GM12878 (cell line): ENCODE data around the gene SPATS2L. TPM values are rescaled to one million over a fixed set of nuclear protein-coding genes. Genes with fewer than 3 reads are reported as not detected.

Experiments used
- ATAC-seq: fragments of 200-7000 bp; cut with Tn5 transposase; 3 replicates; pipeline ENCODE4 v1.9.1; 2020; ENCODE audit warnings: mild to moderate bottlenecking, moderate library complexity
- BruUV-seq: library from RNA; stranded (reverse); fragments of 400-500 nt; replicated peaks from 2 replicates; lab custom pipeline; 2021; lab: Mats Ljungman, UMichigan
- CTCF ChIA-PET: fragments of 300-600 bp; sonication (Branson Sonifier 250); formaldehyde crosslinking; extraction: SDS; loops from one replicate; lab custom pipeline; 2021; ENCODE audit warnings: inconsistent platforms; lab: Yijun Ruan, JAX
- POLR2A ChIA-PET: fragments of 350-600 bp; formaldehyde crosslinking; extraction: SDS; loops from one replicate; lab custom pipeline; 2021; ENCODE audit warnings: inconsistent platforms; lab: Charles Lee
- RAD21 ChIA-PET: fragments of 300-600 bp; sonication (Branson Sonifier 250); formaldehyde crosslinking; loops from one replicate; lab custom pipeline; 2023; ENCODE audit warnings: antibody characterized with exemption; ENCODE audit not compliant: unreplicated experiment; lab: Charles Lee
- SMC1A ChIA-PET: fragments of 300-600 bp; sonication (Branson Sonifier 250); formaldehyde crosslinking; loops from one replicate; lab custom pipeline; 2023; ENCODE audit not compliant: unreplicated experiment, uncharacterized antibody; lab: Charles Lee
- DNase-seq: peaks from one replicate; pipeline ENCODE4 v3.0.0-alpha.2; 2011; ENCODE audit warnings: low read depth, low spot score
- FAIRE-seq: peaks from 3 replicates; lab custom pipeline; 2011; peaks lifted over from hg19 to GRCh38; lab: Jason Lieb, UNC
- H2AFZ ChIP-seq: 2 replicates; pipeline ENCODE4 v1.6.0; 2011; ENCODE audit warnings: low read depth, low read length, control low read depth; ENCODE audit not compliant: control insufficient read depth
- H3K27ac ChIP-seq: 2 replicates; pipeline ENCODE4 v1.5.1; 2011; ENCODE audit warnings: control low read depth; ENCODE audit not compliant: control insufficient read depth, insufficient read depth
- H3K27me3 ChIP-seq, 2 experiments: replicated peaks in 1 of 2; 2 replicates each; pipeline versions ENCODE4 v1.6.0 to v1.6.1; 2011; ENCODE audit warnings: low read length in 1 of 2; ENCODE audit not compliant: control insufficient read depth in 2 of 2, insufficient read depth in 2 of 2
- H3K36me3 ChIP-seq, 2 experiments: 2 replicates each; pipeline ENCODE4 v1.5.1; 2011; ENCODE audit warnings: low read length in 1 of 2; ENCODE audit not compliant: control insufficient read depth in 2 of 2, insufficient read depth in 2 of 2
- H3K4me1 ChIP-seq: 2 replicates; pipeline ENCODE4 v1.6.1; 2011; ENCODE audit warnings: mild to moderate bottlenecking, low read length, moderate library complexity, mixed read lengths; ENCODE audit not compliant: control insufficient read depth, insufficient read depth
- H3K4me2 ChIP-seq: 2 replicates; pipeline ENCODE4 v1.6.0; 2011; ENCODE audit warnings: control low read depth; ENCODE audit not compliant: control insufficient read depth, insufficient read depth
- H3K4me3 ChIP-seq: fragments of 200-600 bp; sonication (generic); 2 replicates; pipeline ENCODE4 v1.5.1; 2016
- H3K79me2 ChIP-seq: 2 replicates; pipeline ENCODE4 v1.6.0; 2011; ENCODE audit warnings: low read length; ENCODE audit not compliant: control insufficient read depth, insufficient read depth
- H3K9ac ChIP-seq: 2 replicates; pipeline ENCODE4 v1.8.0; 2011; ENCODE audit warnings: low read length, control low read depth, mixed read lengths; ENCODE audit not compliant: control insufficient read depth, insufficient read depth
- H3K9me3 ChIP-seq: replicated peaks from 3 replicates; pipeline ENCODE4 v1.5.1; 2011; ENCODE audit warnings: mild to moderate bottlenecking, low read length; ENCODE audit not compliant: control insufficient read depth, insufficient read depth
- H4K20me1 ChIP-seq: 2 replicates; pipeline ENCODE4 v1.6.0; 2011; ENCODE audit not compliant: control insufficient read depth, insufficient read depth
- EZH2 ChIP-seq: IDR thresholded peaks from 2 replicates; pipeline ENCODE4 v1.6.1; 2012; ENCODE audit warnings: low read depth, mild to moderate bottlenecking, control low read depth, inconsistent platforms, low read length, borderline replicate concordance; ENCODE audit not compliant: control insufficient read depth
- WGBS: methylation state at CpG from one replicate; pipeline ENCODE4 v1.1.6; 2016; ENCODE audit warnings: low lambda C conversion rate; ENCODE audit not compliant: insufficient replicate concordance, insufficient coverage; ENCODE audit errors: missing lambda C conversion rate; 5-methylcytosine and 5-hydroxymethylcytosine counted together
- in situ Hi-C: fragments of 300-500 bp; cut with MboI; formaldehyde crosslinking; loops from 9 replicates; pipeline ENCODE4 v1.14.3; 2018; ENCODE audit warnings: mixed read lengths
- intact Hi-C: fragments of 100-400 bp; cut with micrococcal nuclease; formaldehyde crosslinking; loops from one replicate; pipeline ENCODE4 v1.14.2; 2022; ENCODE audit not compliant: unreplicated experiment
- polyA plus RNA-seq, 11 experiments: library from polyadenylated mRNA; depleted of rRNA in 4 of 11; unstranded in 6 of 11; stranded (reverse) in 5 of 11; fragments of >200 nt; fragmentation: Nextera tagmentation in 4 of 11; fragmentation: Illumina TruSeq in 1 of 11; extraction: Ambion mirVana in 4 of 11; extraction: Trizol in 1 of 11; gene quantifications; 1 replicate in 1 of 11; 2 replicates in 10 of 11; pipeline versions ENCODE4 v1.2.1 to v1.2.3, GENCODE V29; 2011 to 2016; ENCODE audit warnings: inconsistent platforms in 2 of 11, missing spikeins in 2 of 11, low read depth in 1 of 11
- total RNA-seq, 4 experiments: library from RNA; depleted of rRNA in 3 of 4; stranded (reverse); fragments of >200 nt in 3 of 4; fragmentation: Illumina TruSeq in 1 of 4; extraction: Trizol in 1 of 4; gene quantifications; 2 replicates each; pipeline versions ENCODE4 v1.2.1 to v1.2.3, GENCODE V29; 2013 to 2021
- TF ChIP-seq, protein P1 (sequence below): fragments of 450-650 bp; IDR thresholded peaks from 2 replicates; pipeline ENCODE4 v1.6.1; 2017; ENCODE audit warnings: low read depth, mild to moderate bottlenecking, moderate library complexity
- TF ChIP-seq, protein P2 (sequence below): fragments of 450-650 bp; IDR thresholded peaks from 2 replicates; pipeline ENCODE4 v1.6.1; 2018; ENCODE audit warnings: mild to moderate bottlenecking, low read depth, moderate library complexity; ENCODE audit not compliant: partially characterized antibody

The SPATS2L gene
- total and polyA plus RNA-seq, 10 of the 15 experiments (the other 5 are each of a cell fraction or from before 2014, with no cell fraction given), result 5.2 to 30.0 (median 20.1) TPM

DNA sequence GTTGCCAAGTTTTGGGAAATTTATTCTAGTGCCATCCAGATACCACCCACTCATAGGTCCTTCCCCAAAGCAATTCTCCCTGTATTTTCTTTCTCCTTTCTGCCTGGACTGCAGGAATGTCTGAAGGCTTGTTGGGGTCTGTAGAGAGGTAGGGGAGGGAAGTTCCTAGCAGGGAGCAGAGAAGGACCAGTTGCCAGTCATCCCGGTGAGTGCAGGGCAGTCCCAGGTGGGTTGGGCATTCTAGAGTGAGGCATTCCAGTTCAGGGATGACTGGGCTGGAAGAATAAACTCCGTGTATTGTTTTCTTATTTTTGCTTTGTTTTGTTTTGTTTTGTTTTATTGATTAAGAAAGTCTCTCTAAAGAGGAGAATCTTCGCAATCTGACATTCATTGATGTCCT lies 58.1 kb downstream of the SPATS2L start:
- 39% methylated on average over 3 of the region's 3 CpGs for WGBS
- in situ Hi-C loops, result no loop called here
- H4K20me1 ChIP-seq, result no peaks in the 10 kb centered on the region
- no peaks in the 10 kb centered on the region for H3K79me2 ChIP-seq
- no peaks in the 10 kb centered on the region for H3K4me1 ChIP-seq
- no peak overlapping the region for H3K4me2 ChIP-seq
- no peak overlapping the region for H2AFZ ChIP-seq
- TF ChIP-seq EZH2, result no peak
- TF ChIP-seq, protein P1, sequence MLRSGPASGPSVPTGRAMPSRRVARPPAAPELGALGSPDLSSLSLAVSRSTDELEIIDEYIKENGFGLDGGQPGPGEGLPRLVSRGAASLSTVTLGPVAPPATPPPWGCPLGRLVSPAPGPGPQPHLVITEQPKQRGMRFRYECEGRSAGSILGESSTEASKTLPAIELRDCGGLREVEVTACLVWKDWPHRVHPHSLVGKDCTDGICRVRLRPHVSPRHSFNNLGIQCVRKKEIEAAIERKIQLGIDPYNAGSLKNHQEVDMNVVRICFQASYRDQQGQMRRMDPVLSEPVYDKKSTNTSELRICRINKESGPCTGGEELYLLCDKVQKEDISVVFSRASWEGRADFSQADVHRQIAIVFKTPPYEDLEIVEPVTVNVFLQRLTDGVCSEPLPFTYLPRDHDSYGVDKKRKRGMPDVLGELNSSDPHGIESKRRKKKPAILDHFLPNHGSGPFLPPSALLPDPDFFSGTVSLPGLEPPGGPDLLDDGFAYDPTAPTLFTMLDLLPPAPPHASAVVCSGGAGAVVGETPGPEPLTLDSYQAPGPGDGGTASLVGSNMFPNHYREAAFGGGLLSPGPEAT, result no peak
- TF ChIP-seq, protein P2, sequence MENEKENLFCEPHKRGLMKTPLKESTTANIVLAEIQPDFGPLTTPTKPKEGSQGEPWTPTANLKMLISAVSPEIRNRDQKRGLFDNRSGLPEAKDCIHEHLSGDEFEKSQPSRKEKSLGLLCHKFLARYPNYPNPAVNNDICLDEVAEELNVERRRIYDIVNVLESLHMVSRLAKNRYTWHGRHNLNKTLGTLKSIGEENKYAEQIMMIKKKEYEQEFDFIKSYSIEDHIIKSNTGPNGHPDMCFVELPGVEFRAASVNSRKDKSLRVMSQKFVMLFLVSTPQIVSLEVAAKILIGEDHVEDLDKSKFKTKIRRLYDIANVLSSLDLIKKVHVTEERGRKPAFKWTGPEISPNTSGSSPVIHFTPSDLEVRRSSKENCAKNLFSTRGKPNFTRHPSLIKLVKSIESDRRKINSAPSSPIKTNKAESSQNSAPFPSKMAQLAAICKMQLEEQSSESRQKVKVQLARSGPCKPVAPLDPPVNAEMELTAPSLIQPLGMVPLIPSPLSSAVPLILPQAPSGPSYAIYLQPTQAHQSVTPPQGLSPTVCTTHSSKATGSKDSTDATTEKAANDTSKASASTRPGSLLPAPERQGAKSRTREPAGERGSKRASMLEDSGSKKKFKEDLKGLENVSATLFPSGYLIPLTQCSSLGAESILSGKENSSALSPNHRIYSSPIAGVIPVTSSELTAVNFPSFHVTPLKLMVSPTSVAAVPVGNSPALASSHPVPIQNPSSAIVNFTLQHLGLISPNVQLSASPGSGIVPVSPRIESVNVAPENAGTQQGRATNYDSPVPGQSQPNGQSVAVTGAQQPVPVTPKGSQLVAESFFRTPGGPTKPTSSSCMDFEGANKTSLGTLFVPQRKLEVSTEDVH, result no peak
- no peaks in the 10 kb centered on the region for H3K27me3 ChIP-seq
- no peak for DNase-seq
- RAD21 ChIA-PET, result no interaction called here
- SMC1A ChIA-PET, result interaction anchor here (1.2 to 1.4 kb wide), 3 partner anchors 8 to 107 kb away, joined by 3 read pairs; no protein-coding TSS in a partner anchor
- no peak overlapping the region for H3K4me3 ChIP-seq
- POLR2A ChIA-PET, result interaction anchor here (1.0 to 1.8 kb wide), 2 partner anchors 9 to 17 kb away, joined by 3 to 6 read pairs; no protein-coding TSS in a partner anchor
- CTCF ChIA-PET, result interaction anchor here (1.1 to 1.3 kb wide), 3 partner anchors 7 to 116 kb away, joined by 3 read pairs; no protein-coding TSS in a partner anchor
- no peak overlapping the region for H3K9ac ChIP-seq
- no peak overlapping the region for H3K27ac ChIP-seq
- FAIRE-seq, result no peak
- H3K9me3 ChIP-seq, result no peaks in the 10 kb centered on the region
- no peak for ATAC-seq
- intact Hi-C loops, result no loop called here
- no TSS peak for BruUV-seq
- no peaks in the 10 kb centered on the region for H3K36me3 ChIP-seq
